Memory B cell (primary cell): ENCODE results near the gene PDCL3.

Experiments used
- ATAC-seq: fragments of 150-1000 bp; cut with Tn5 transposase; 2 replicates; pipeline ENCODE4 v1.10.0; 2021; ENCODE audit warnings: low read depth, mild to moderate bottlenecking, moderate library complexity
- DNase-seq, 2 donors: peaks; one replicate each; pipeline ENCODE4 v3.0.0; 2022; ENCODE audit warnings: low spot score in 2 of 2
- H3K27ac Mint-ChIP-seq: one replicate; pipeline ENCODE4 v1.8.0; 2022; ENCODE audit warnings: mild to moderate bottlenecking, moderate library complexity, mixed read lengths
- H3K27me3 Mint-ChIP-seq: one replicate; pipeline ENCODE4 v1.8.0; 2022; ENCODE audit warnings: mixed read lengths
- H3K36me3 Mint-ChIP-seq: one replicate; pipeline ENCODE4 v1.8.0; 2022; ENCODE audit warnings: mild to moderate bottlenecking, mixed read lengths
- H3K4me1 Mint-ChIP-seq: one replicate; pipeline ENCODE4 v1.8.0; 2022; ENCODE audit warnings: mixed read lengths
- H3K4me3 Mint-ChIP-seq: one replicate; pipeline ENCODE4 v1.8.0; 2022; ENCODE audit warnings: mild to moderate bottlenecking, moderate library complexity, mixed read lengths
- H3K9me3 Mint-ChIP-seq: one replicate; pipeline ENCODE4 v1.8.0; 2022; ENCODE audit warnings: mixed read lengths

The PDCL3 gene

GRCh38 chr2:100541404-100541803 lies 21.4 kb upstream of the PDCL3 start:
- Mint-ChIP-seq H3K27ac (no peak overlapping the region), H3K27me3 (peaks cover 7% of the 10 kb centered on the region), H3K4me1 (no peaks in the 10 kb centered on the region), H3K9me3 (no peaks in the 10 kb centered on the region), H3K36me3 (no peaks in the 10 kb centered on the region), H3K4me3 (no peak overlapping the region)
- ATAC-seq (no peak), DNase-seq (no peak)

DNA sequence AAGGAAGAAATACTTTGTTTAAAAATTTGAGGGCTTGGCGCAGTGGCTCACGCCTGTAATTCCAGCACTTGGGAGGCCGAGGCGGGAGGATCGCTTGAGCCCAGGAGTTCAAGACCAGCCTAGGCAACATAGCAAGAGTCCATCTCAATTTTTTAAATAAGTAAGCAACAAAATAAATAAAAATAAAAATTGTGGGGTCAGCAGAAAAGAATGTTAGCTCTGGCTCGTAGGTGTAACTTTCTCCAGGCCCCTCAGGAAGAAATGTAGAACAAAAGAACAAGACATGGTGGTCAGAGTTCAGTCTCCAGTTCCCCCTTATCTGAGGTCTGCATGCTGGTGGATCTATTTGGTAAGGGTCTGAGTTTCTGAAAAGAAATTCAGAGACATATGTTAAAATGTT lies 20.4 kb upstream of the PDCL3 start:
- DNase-seq (no peak), ATAC-seq (no peak)
- Mint-ChIP-seq H3K9me3 (no peaks in the 10 kb centered on the region), H3K4me3 (no peak overlapping the region), H3K36me3 (no peaks in the 10 kb centered on the region), H3K4me1 (no peaks in the 10 kb centered on the region), H3K27me3 (peaks cover 5% of the 10 kb centered on the region), H3K27ac (no peak overlapping the region)

DNA sequence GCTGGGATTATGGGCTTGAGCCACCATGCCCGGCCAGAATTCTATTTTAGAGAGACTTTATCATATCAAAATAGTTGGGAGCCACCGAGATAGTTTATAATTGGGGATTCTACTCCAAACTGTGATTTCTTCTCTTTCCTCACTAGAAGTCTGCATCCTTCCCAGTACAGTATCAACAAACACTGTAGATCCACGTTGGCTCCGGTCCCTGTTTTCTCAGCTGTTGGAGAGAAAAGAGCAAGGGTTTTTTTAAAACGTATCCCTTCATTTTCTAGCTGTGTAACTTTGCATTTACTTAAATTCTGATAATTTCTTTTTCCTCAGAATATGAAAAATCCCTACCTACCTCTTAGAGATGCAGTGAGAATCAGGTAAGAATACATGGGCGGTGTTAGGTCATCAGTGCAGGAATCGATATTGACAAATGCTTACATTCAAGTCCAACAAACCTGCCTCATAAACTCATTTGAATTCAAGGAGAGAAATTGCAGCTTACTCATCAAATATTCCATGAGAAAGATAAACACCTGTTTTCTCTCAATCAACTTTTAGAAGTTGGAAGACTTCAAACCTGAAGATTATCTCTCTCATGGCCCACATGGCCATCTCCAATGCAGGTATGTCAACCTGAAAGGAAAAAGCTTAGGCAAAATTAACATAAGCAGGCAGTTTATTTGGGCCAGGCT lies 17.7 kb upstream of the PDCL3 start:
- no peaks in the 10 kb centered on the region for H3K4me1 Mint-ChIP-seq
- DNase-seq (no peak), ATAC-seq (no peak)
- H3K36me3 Mint-ChIP-seq = no peaks in the 10 kb centered on the region
- H3K27me3 Mint-ChIP-seq = peaks cover 6% of the 10 kb centered on the region
- no peak overlapping the region for H3K27ac Mint-ChIP-seq
- H3K4me3 Mint-ChIP-seq = no peak overlapping the region
- H3K9me3 Mint-ChIP-seq = no peaks in the 10 kb centered on the region

- Mint-ChIP-seq H3K27me3 (peaks cover 9% of the 10 kb centered on the region), H3K4me3 (no peak overlapping the region), H3K36me3 (no peaks in the 10 kb centered on the region), H3K9me3 (no peaks in the 10 kb centered on the region), H3K27ac (no peak overlapping the region), H3K4me1 (no peaks in the 10 kb centered on the region)
- ATAC-seq (no peak), DNase-seq (no peak)
Observed at GRCh38 chr2:100546469-100546868, 16.3 kb upstream of the PDCL3 start.

DNA sequence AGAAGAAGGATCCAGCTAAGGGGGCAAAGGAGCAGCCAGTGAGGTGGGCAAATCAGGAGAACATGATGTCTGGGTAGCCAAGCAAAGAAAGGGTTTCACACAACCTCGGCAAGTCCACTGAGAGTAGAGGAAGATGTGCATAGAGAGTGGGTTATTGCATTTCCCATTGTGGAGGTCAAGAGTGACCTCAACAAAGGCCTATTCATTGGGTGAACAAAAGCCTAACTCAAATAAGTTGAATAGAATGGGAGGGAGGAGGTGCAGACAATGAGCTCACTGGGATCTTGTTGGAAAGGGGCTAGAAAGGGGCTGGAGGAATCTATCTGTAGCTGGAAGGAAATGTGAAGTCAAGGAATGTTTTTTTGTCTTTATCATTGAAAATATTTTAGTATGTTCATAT lies 14.0 kb upstream of the PDCL3 start:
- Mint-ChIP-seq H3K36me3 (no peaks in the 10 kb centered on the region), H3K4me1 (no peaks in the 10 kb centered on the region), H3K4me3 (no peak overlapping the region), H3K27ac (no peak overlapping the region), H3K27me3 (peaks cover 9% of the 10 kb centered on the region), H3K9me3 (no peaks in the 10 kb centered on the region)
- ATAC-seq (no peak), DNase-seq (no peak)

- no peak for ATAC-seq
Observed at GRCh38 chr2:100551303-100551702, 11.5 kb upstream of the PDCL3 start.

DNA sequence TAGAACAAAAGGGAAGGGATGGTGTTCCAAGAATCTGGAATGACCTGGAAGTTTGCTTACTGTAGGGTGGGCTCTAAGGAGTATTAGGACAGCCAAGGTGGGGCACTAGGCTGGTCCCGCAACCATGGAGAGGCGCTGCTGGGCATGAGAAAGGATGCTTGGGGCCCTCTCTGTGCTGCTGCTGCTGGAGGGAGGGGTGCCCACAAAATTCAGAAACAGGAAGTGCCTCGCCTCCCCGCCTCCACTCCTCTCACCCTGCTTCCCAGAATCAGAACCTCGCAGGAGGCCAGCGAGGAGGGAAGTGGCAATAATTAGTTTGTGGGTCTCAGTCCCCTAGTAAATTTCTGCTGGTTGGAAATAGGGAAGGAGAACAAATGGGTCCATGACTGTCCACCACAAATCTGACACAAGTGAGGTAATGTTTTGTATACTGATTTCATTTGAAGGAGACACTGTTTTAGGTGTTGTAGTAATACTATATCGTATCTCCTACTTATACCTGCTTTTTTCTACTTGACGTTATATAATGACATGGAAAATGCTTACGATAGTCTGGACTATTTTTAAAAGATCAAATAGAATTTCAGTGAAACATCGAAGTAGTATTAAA lies 7.9 kb upstream of the PDCL3 start:
- DNase-seq (no peak), ATAC-seq (peak; percentile 38)
- Mint-ChIP-seq H3K27ac (no peak overlapping the region), H3K27me3 (peaks cover 3% of the 10 kb centered on the region), H3K36me3 (no peaks in the 10 kb centered on the region), H3K9me3 (no peaks in the 10 kb centered on the region), H3K4me1 (peaks cover 7% of the 10 kb centered on the region), H3K4me3 (no peak overlapping the region)

More at GRCh38 chr2:100551303-100551702, 11.5 kb upstream of the PDCL3 start:
- Mint-ChIP-seq H3K4me3 (no peak overlapping the region), H3K27ac (no peak overlapping the region), H3K9me3 (no peaks in the 10 kb centered on the region), H3K36me3 (no peaks in the 10 kb centered on the region), H3K4me1 (peaks cover 7% of the 10 kb centered on the region), H3K27me3 (peaks cover 7% of the 10 kb centered on the region)
- DNase-seq = no peak

GRCh38 chr2:100556746-100557145 lies 6.0 kb upstream of the PDCL3 start:
- Mint-ChIP-seq H3K27me3 (no peaks in the 10 kb centered on the region), H3K4me1 (peaks cover 7% of the 10 kb centered on the region), H3K27ac (no peak overlapping the region), H3K4me3 (no peak overlapping the region), H3K36me3 (no peaks in the 10 kb centered on the region), H3K9me3 (no peaks in the 10 kb centered on the region)
- DNase-seq (no peak), ATAC-seq (no peak)

DNA sequence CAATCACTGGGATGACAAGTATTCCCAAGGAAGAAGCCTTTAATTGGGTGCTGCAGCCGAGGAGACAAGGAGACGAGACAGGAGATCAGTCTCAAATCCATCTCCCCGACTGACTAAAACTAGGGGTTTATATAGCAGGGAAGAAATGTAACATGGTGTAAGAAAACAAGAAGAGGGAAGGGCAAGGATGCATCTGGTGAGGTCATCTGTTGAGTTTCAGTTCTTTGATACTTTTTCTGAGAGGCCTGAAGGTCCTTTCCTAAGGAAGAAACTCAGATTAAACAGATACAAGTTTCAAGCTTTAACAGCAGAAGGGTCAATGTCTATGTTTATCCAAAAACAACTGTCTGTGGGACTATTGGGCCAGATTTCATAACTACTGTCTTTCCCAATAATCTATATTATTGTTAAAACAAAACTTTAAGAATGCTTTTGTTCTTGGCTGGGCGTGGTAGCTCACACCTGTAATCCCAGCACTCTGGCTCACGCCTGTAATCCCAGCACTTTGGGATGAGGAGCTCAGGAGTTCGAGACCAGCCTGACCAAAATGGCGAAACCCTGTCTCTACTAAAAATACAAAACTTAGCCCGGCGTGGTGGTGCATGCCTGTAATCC lies 2.5 kb upstream of the PDCL3 start:
- H3K4me1 Mint-ChIP-seq = peaks cover 4% of the 10 kb centered on the region
- peak overlapping the region; percentile 17 for H3K4me3 Mint-ChIP-seq
- DNase-seq (no peak), ATAC-seq (no peak)
- H3K9me3 Mint-ChIP-seq = no peaks in the 10 kb centered on the region
- no peaks in the 10 kb centered on the region for H3K36me3 Mint-ChIP-seq
- H3K27ac Mint-ChIP-seq = no peak overlapping the region
- H3K27me3 Mint-ChIP-seq = no peaks in the 10 kb centered on the region

- Mint-ChIP-seq H3K36me3 (peaks cover 2% of the 10 kb centered on the region), H3K27me3 (no peaks in the 10 kb centered on the region), H3K27ac (no peak overlapping the region), H3K4me3 (peak overlapping the region; percentile 14), H3K4me1 (peaks cover 8% of the 10 kb centered on the region), H3K9me3 (no peaks in the 10 kb centered on the region)
- ATAC-seq (no peak), DNase-seq (no peak)
Observed at GRCh38 chr2:100561191-100561590, 1.6 kb upstream of the PDCL3 start.

GRCh38 chr2:100563407-100564247 lies 834 bp downstream of the PDCL3 start:
- DNase-seq (no peak), ATAC-seq (peak; percentile 0)
- no peaks in the 10 kb centered on the region for H3K9me3 Mint-ChIP-seq
- peaks cover 13% of the 10 kb centered on the region for H3K36me3 Mint-ChIP-seq
- peak overlapping the region; percentile 89 for H3K27ac Mint-ChIP-seq
- no peaks in the 10 kb centered on the region for H3K27me3 Mint-ChIP-seq
- H3K4me1 Mint-ChIP-seq = peaks cover 8% of the 10 kb centered on the region
- H3K4me3 Mint-ChIP-seq = peak overlapping the region; percentile 84

DNA sequence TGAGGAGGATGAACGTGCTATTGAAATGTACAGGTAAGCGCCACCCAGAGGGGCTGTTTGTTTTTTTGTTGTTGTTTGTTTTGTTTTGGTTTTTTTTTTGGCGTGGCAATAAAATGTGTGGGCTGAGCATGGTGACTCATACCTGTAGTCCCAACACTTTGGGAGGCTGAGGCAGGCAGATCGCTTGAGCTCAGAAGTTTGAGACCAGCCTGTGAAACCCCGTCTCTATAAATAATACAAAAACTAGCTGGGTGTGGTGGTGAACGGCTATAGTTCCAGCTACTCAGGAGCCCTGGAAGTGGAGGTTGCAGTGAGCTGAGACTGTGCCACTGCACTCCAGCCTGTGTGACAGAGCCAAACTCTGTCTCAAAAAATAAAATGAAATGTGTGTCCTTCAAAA lies 6.2 kb downstream of the PDCL3 start:
- no peaks in the 10 kb centered on the region for H3K9me3 Mint-ChIP-seq
- H3K4me1 Mint-ChIP-seq = peaks cover 7% of the 10 kb centered on the region
- DNase-seq = no peak
- no peak overlapping the region for H3K4me3 Mint-ChIP-seq
- H3K27ac Mint-ChIP-seq = peak overlapping the region; percentile 38
- H3K27me3 Mint-ChIP-seq = no peaks in the 10 kb centered on the region
- no peak for ATAC-seq
- H3K36me3 Mint-ChIP-seq = peaks cover 35% of the 10 kb centered on the region

DNA sequence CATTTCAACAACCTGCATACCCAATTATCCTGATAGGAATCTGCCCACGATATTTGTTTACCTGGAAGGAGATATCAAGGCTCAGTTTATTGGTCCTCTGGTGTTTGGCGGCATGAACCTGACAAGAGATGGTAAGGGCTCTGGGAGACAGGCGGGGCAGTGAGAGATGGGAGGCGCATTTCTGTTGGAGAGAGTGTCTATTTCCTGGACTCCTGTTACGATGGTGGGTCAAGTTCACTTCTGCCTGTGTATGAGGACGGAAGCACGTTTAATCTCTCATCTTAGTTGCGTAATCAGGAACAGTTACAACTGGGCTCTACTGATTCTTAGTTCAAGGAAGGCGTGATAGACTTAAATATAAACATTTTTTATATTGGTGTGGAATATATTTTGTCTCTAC lies 8.9 kb downstream of the PDCL3 start:
- H3K4me1 Mint-ChIP-seq = no peaks in the 10 kb centered on the region
- no peak overlapping the region for H3K27ac Mint-ChIP-seq
- no peak overlapping the region for H3K4me3 Mint-ChIP-seq
- H3K9me3 Mint-ChIP-seq = no peaks in the 10 kb centered on the region
- ATAC-seq = no peak
- H3K36me3 Mint-ChIP-seq = peaks cover 42% of the 10 kb centered on the region
- H3K27me3 Mint-ChIP-seq = no peaks in the 10 kb centered on the region
- no peak for DNase-seq

DNA sequence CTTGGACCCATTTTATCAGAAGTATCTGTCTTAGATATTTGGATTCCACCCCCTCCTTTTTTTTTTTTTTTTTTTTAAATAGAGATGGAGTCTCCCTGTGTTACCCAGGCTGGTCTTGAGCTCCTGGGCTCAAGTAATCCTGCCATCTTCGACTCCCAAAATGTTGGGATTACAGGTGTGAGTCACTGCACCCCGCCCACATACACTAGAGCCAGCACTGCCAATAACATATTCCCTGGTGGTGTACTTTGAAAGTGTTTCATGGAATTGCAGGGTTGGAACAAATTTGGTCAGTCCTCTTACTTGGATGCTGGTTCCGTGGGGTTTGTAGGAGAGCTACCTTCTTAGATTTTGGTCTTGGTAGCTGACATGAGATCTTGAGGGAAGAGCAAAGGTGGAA lies 15.0 kb downstream of the PDCL3 start:
- no peak for ATAC-seq
- H3K9me3 Mint-ChIP-seq = no peaks in the 10 kb centered on the region

More for the DNA sequence above, 15.0 kb downstream of the PDCL3 start:
- no peak for DNase-seq
- peaks cover 14% of the 10 kb centered on the region for H3K36me3 Mint-ChIP-seq
- no peaks in the 10 kb centered on the region for H3K27me3 Mint-ChIP-seq
- no peak overlapping the region for H3K4me3 Mint-ChIP-seq
- no peak overlapping the region for H3K27ac Mint-ChIP-seq
- H3K4me1 Mint-ChIP-seq = peaks cover 12% of the 10 kb centered on the region
